AG04450 (cell line): ENCODE data around the gene OR5D18. TPM values are rescaled to one million over a fixed set of nuclear protein-coding genes. Genes with fewer than 3 reads are reported as not detected.

Experiments
- CTCF ChIA-PET: fragments of 300-600, 350-600 bp; formaldehyde crosslinking; extraction: SDS; loops from one replicate; lab custom pipeline; 2022; ENCODE audit warnings: antibody characterized with exemption, inconsistent platforms; lab: Charles Lee
- POLR2A ChIA-PET: fragments of 350-600 bp; formaldehyde crosslinking; extraction: SDS; loops from one replicate; lab custom pipeline; 2021; ENCODE audit warnings: antibody characterized with exemption, inconsistent platforms; lab: Yijun Ruan, JAX
- DNase-seq: peaks from one replicate; pipeline ENCODE4 v3.0.0-alpha.2; 2011; ENCODE audit warnings: low read depth, low spot score
- H3K27ac ChIP-seq: one replicate; pipeline ENCODE4 v1.5.1; 2012; ENCODE audit warnings: low read depth, low read length, control low read depth
- H3K27me3 ChIP-seq: one replicate; pipeline ENCODE4 v1.6.0; 2012; ENCODE audit warnings: low read length; ENCODE audit not compliant: control insufficient read depth, insufficient read depth
- H3K4me3 ChIP-seq: 2 replicates; pipeline ENCODE4 v1.5.1; 2011; ENCODE audit warnings: mild to moderate bottlenecking, low read depth, low read length, control low read depth
- H3K9me3 ChIP-seq: 2 replicates; pipeline ENCODE4 v1.5.1; 2012; ENCODE audit warnings: low read length; ENCODE audit not compliant: control insufficient read depth, insufficient read depth
- polyA plus RNA-seq: library from polyadenylated mRNA; depleted of rRNA; stranded (reverse); fragments of >200 nt; gene quantifications from 2 replicates; pipeline ENCODE4 v1.2.3, GENCODE V29; 2011
- TF ChIP-seq, protein P1 (sequence below): IDR thresholded peaks from 2 replicates; pipeline ENCODE4 v1.5.1; 2011; ENCODE audit warnings: low read depth, low read length, control low read depth, inconsistent platforms

OR5D18 gene
- polyA plus RNA-seq, 1 experiment: not detected

GRCh38 chr11:55806248-55806647, 13.2 kb upstream of the OR5D18 start:
- no peak for DNase-seq
- TF ChIP-seq, protein P1, sequence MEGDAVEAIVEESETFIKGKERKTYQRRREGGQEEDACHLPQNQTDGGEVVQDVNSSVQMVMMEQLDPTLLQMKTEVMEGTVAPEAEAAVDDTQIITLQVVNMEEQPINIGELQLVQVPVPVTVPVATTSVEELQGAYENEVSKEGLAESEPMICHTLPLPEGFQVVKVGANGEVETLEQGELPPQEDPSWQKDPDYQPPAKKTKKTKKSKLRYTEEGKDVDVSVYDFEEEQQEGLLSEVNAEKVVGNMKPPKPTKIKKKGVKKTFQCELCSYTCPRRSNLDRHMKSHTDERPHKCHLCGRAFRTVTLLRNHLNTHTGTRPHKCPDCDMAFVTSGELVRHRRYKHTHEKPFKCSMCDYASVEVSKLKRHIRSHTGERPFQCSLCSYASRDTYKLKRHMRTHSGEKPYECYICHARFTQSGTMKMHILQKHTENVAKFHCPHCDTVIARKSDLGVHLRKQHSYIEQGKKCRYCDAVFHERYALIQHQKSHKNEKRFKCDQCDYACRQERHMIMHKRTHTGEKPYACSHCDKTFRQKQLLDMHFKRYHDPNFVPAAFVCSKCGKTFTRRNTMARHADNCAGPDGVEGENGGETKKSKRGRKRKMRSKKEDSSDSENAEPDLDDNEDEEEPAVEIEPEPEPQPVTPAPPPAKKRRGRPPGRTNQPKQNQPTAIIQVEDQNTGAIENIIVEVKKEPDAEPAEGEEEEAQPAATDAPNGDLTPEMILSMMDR: no peak
- POLR2A ChIA-PET: no interaction called here
- peaks cover 3% of the 10 kb centered on the region; the same call in 1 of the 2 replicates for H3K9me3 ChIP-seq
- H3K27ac ChIP-seq: no peak overlapping the region
- H3K4me3 ChIP-seq: no peak overlapping the region
- CTCF ChIA-PET: no interaction called here
- H3K27me3 ChIP-seq: no peaks in the 10 kb centered on the region

GRCh38 chr11:55811067-55811466, 8.4 kb upstream of the OR5D18 start, which contains the start of gene OR5L1:
Gene OR5L1, plus strand, starts transcription at chr11:55811367. Its CDS starts 100 bp downstream, at chr11:55811467.
- TF ChIP-seq, protein P1: no peak
- Histone ChIP-seq H3K4me3 (no peak within 1 kb of the TSS), H3K27me3 (no peaks in the 10 kb centered on the region), H3K27ac (no peak within 1 kb of the TSS), H3K9me3 (peaks cover 6% of the 10 kb centered on the region; the same call in 1 of the 2 replicates)
- ChIA-PET CTCF (no interaction called here), POLR2A (no interaction called here)
- DNase-seq: no peak

- Histone ChIP-seq H3K27ac (no peak within 1 kb of the TSS), H3K9me3 (peaks cover 6% of the 10 kb centered on the region; the same call in 1 of the 2 replicates), H3K27me3 (no peaks in the 10 kb centered on the region), H3K4me3 (no peak within 1 kb of the TSS)
- TF ChIP-seq, protein P1: no peak
- ChIA-PET POLR2A (no interaction called here), CTCF (no interaction called here)
- no peak for DNase-seq
Measured at GRCh38 chr11:55826919-55827318, 7.5 kb downstream of the OR5D18 start, which contains the start of gene OR5L2. Gene OR5L2, plus strand, starts transcription at chr11:55827219. Its CDS starts 0 bp downstream, at chr11:55827219.

GRCh38 chr11:55838452-55838851, 19.0 kb downstream of the OR5D18 start, which contains the start of gene OR5D16:
Gene OR5D16, plus strand, starts transcription at chr11:55838752. Its CDS starts 0 bp downstream, at chr11:55838752.
- POLR2A ChIA-PET: no interaction called here
- CTCF ChIA-PET: no interaction called here
- TF ChIP-seq, protein P1: no peak

DNA sequence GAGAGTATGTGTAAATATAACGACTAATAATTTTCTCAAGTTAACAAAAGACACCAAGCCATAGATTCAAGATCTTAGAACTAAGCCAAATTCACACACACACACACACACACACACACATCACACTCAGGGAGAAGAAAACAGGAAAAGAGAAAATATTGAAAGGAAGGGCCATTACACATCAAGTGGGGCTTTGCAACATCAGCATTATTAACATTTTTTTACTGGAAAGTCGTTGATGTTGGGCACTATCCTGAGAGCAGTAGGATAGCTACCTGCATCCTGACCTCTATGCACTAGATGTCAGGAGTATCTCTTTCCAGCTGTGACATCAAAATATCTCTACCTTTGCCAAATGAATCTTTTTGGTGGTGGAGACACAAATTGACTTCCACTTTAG, 28.0 kb downstream of the OR5D18 start:
- no peak overlapping the region for H3K4me3 ChIP-seq
- TF ChIP-seq, protein P1: no peak
- DNase-seq: no peak
- POLR2A ChIA-PET: no interaction called here
- no peak overlapping the region for H3K27ac ChIP-seq
- H3K9me3 ChIP-seq: peaks cover 3% of the 10 kb centered on the region; the same call in 1 of the 2 replicates
- no peaks in the 10 kb centered on the region for H3K27me3 ChIP-seq
- CTCF ChIA-PET: no interaction called here

More at GRCh38 chr11:55838452-55838851, 19.0 kb downstream of the OR5D18 start, which contains the start of gene OR5D16:
- H3K4me3 ChIP-seq: no peak within 1 kb of the TSS
- H3K9me3 ChIP-seq: 0 out of 2 replicates have a peak, but pooled peaks cover 3% of the 10 kb centered on the region
- no peak within 1 kb of the TSS for H3K27ac ChIP-seq
- DNase-seq: no peak
- no peaks in the 10 kb centered on the region for H3K27me3 ChIP-seq
